ENCODE results near the gene ERI3.
"Not testable (repeated sequence)": the region's sequence is repeated elsewhere in the genome, so short reads cannot be mapped to it uniquely, and the experiment has no call there.

ERI3 gene

GRCh38 chr1:44229435-44230167 lies 125.5 kb downstream of the ERI3 start:
- DNase-seq, result no peak

GRCh38 chr1:44228218-44228617 lies 126.8 kb downstream of the ERI3 start:
- DNase-seq, result no peak

GRCh38 chr1:44227211-44227610 lies 127.8 kb downstream of the ERI3 start:
- no peak for DNase-seq

GRCh38 chr1:44225761-44226160 lies 129.3 kb downstream of the ERI3 start:
- DNase-seq, result no peak

GRCh38 chr1:44223187-44223610 lies 131.9 kb downstream of the ERI3 start:
- DNase-seq, result no peak

- DNase-seq, result no peak
These were observed 132.5 kb downstream of the ERI3 start for GRCh38 chr1:44222397-44223186.

- DNase-seq, result no peak
These were observed 133.3 kb downstream of the ERI3 start for GRCh38 chr1:44221769-44222168.

GRCh38 chr1:44220755-44221154 lies 134.3 kb downstream of the ERI3 start:
- no peak for DNase-seq

GRCh38 chr1:44220001-44220751 lies 134.9 kb downstream of the ERI3 start:
- DNase-seq, result no peak

GRCh38 chr1:44219301-44219626 lies 135.8 kb downstream of the ERI3 start:
- DNase-seq, result no peak

GRCh38 chr1:44218503-44219300 lies 136.4 kb downstream of the ERI3 start:
- DNase-seq, result no peak

GRCh38 chr1:44217809-44218410 lies 137.1 kb downstream of the ERI3 start:
- DNase-seq, result peak; percentile 61

- peak; percentile 83 for DNase-seq
These were observed 141.6 kb downstream of the ERI3 start, which contains the start of gene DMAP1 for GRCh38 chr1:44213222-44214112. TSS of gene DMAP1 (plus strand) at chr1:44213471. CDS start at chr1:44213754, 283 bp downstream.

GRCh38 chr1:44212355-44213221 lies 142.5 kb downstream of the ERI3 start:
- DNase-seq, result no peak

GRCh38 chr1:44210595-44210994 lies 144.5 kb downstream of the ERI3 start:
- no peak for DNase-seq

GRCh38 chr1:44208226-44208625 lies 146.8 kb downstream of the ERI3 start:
- DNase-seq, result no peak

- DNase-seq, result not testable (repeated sequence)
These were observed 148.5 kb downstream of the ERI3 start for GRCh38 chr1:44206545-44206944.

- DNase-seq, result no peak
These were observed 154.7 kb downstream of the ERI3 start for GRCh38 chr1:44200336-44200735.

GRCh38 chr1:44174630-44175029 lies 180.4 kb downstream of the ERI3 start:
- no peak for DNase-seq
